GM12878 (cell line): ENCODE results near the gene ELP6.
"Not testable (repeated sequence)": the region's sequence is repeated elsewhere in the genome, so short reads cannot be mapped to it uniquely, and the experiment has no call there.

Experiments used
- ASH2L ChIP-seq: fragments of 300-600, 200-600 bp; sonication (generic); IDR thresholded peaks from 2 replicates; pipeline ENCODE4 v1.6.1; 2017; ENCODE audit warnings: low read depth, mild to moderate bottlenecking, borderline replicate concordance
- CBFB ChIP-seq: IDR thresholded peaks from 2 replicates; pipeline ENCODE4 v1.6.1; 2016; ENCODE audit warnings: antibody characterized with exemption, low read depth
- CEBPB ChIP-seq, 2 experiments: fragments of 150-350 bp in 1 of 2; IDR thresholded peaks; 2 replicates each; pipeline ENCODE4 v1.6.1; 2012 to 2014; ENCODE audit warnings: low read depth in 2 of 2, low read length in 2 of 2, borderline replicate concordance in 1 of 2, inconsistent platforms in 1 of 2
- HDAC6 ChIP-seq: fragments of 200-600 bp; sonication (generic); IDR thresholded peaks from one replicate; pipeline ENCODE4 v1.8.0; 2017; ENCODE audit warnings: antibody characterized with exemption; ENCODE audit not compliant: unreplicated experiment
- JUND ChIP-seq: IDR thresholded peaks from 2 replicates; pipeline ENCODE4 v1.6.1; 2012; ENCODE audit warnings: low read depth, mild to moderate bottlenecking, low read length, improper control_type of control experiment, moderate library complexity
- POLR2A ChIP-seq: IDR thresholded peaks from 2 replicates; pipeline ENCODE4 v1.6.1; 2011; ENCODE audit warnings: low read depth, mild to moderate bottlenecking, low read length
- RAD21 ChIP-seq: IDR thresholded peaks from 2 replicates; pipeline ENCODE4 v1.6.1; 2011; ENCODE audit warnings: mild to moderate bottlenecking, low read depth, low read length, moderate library complexity; ENCODE audit not compliant: insufficient read depth
- TF ChIP-seq, protein P1 (sequence below), 3 experiments: IDR thresholded peaks in 2 of 3; conservative IDR thresholded peaks in 1 of 3; 2 replicates each; pipeline ENCODE4 v1.5.1; 2011; ENCODE audit warnings: low read depth in 3 of 3, low read length in 3 of 3, mild to moderate bottlenecking in 3 of 3, control low read depth in 2 of 3, moderate library complexity in 2 of 3, inconsistent platforms in 1 of 3, mixed read lengths in 1 of 3; ENCODE audit not compliant: control insufficient read depth in 2 of 3, insufficient read depth in 1 of 3; ENCODE audit errors: extremely low read depth in 1 of 3
- TF ChIP-seq, protein P2 (sequence below): IDR thresholded peaks from 2 replicates; pipeline ENCODE4 v1.6.1; 2012; ENCODE audit warnings: low read depth, low read length, improper control_type of control experiment

DNA sequence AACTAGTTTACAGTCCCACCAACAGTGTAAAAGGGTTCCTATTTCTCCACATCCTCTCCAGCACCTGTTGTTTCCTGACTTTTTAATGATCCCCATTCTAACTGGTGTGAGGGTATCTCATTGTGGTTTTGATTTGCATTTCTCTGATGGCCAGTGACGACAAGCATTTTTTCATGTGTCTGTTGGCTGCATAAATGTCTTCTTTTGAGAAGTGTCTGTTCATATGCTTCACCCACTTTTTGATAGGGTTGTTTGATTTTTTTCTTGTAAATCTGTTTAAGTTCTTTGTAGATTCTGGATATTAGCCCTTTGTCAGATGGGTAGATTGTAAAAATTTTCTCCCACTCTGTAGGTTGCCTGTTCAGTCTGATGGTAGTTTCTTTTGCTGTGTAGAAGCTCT lies 45.2 kb downstream of the ELP6 start:
- not testable (repeated sequence) for TF ChIP-seq JUND; ASH2L; POLR2A; CEBPB (IDR thresholded peaks at IDR 0.05; ENCODE audit: borderline replicate concordance in 1 of 2, low read depth in 2 of 2, low read length in 2 of 2); CBFB; RAD21; HDAC6
- TF ChIP-seq, protein P1, sequence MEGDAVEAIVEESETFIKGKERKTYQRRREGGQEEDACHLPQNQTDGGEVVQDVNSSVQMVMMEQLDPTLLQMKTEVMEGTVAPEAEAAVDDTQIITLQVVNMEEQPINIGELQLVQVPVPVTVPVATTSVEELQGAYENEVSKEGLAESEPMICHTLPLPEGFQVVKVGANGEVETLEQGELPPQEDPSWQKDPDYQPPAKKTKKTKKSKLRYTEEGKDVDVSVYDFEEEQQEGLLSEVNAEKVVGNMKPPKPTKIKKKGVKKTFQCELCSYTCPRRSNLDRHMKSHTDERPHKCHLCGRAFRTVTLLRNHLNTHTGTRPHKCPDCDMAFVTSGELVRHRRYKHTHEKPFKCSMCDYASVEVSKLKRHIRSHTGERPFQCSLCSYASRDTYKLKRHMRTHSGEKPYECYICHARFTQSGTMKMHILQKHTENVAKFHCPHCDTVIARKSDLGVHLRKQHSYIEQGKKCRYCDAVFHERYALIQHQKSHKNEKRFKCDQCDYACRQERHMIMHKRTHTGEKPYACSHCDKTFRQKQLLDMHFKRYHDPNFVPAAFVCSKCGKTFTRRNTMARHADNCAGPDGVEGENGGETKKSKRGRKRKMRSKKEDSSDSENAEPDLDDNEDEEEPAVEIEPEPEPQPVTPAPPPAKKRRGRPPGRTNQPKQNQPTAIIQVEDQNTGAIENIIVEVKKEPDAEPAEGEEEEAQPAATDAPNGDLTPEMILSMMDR (IDR thresholded peaks at IDR 0.05 in 2 of 3, conservative IDR thresholded peaks at IDR 0.05 in 1 of 3; ENCODE audit: control insufficient read depth in 2 of 3, extremely low read depth in 1 of 3, insufficient read depth in 1 of 3, low read depth in 3 of 3, low read length in 3 of 3), result not testable (repeated sequence)
- TF ChIP-seq, protein P2, sequence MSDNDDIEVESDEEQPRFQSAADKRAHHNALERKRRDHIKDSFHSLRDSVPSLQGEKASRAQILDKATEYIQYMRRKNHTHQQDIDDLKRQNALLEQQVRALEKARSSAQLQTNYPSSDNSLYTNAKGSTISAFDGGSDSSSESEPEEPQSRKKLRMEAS, result not testable (repeated sequence)
